Glomerular endothelial cell (primary cell): ENCODE measurements around the gene C20orf144. TPM values are rescaled to one million over a fixed set of nuclear protein-coding genes. Genes with fewer than 3 reads are reported as not detected.
A peak's percentile ranks its signal among the peaks of the same experiment; 100 is the strongest.

Source experiments
- DNase-seq: peaks from one replicate; pipeline ENCODE4 v3.0.0-alpha.2; 2011; ENCODE audit warnings: low read depth, low spot score; ENCODE audit errors: extremely low read depth
- total RNA-seq: library from RNA; depleted of rRNA; stranded (reverse); fragments of >200 nt; gene quantifications from 2 replicates; pipeline ENCODE4 v1.2.3, GENCODE V29; 2015

Gene C20orf144
- total RNA-seq, 1 donor from 2014 or later = not detected

GRCh38 chr20:33664085-33664761, 2.1 kb downstream of the C20orf144 start:
- DNase-seq = no peak

GRCh38 chr20:33664762-33665144, 2.6 kb downstream of the C20orf144 start:
- DNase-seq = no peak

GRCh38 chr20:33666293-33667244, 4.4 kb downstream of the C20orf144 start, which contains the start of gene ACTL10:
TSS of gene ACTL10 (plus strand) at chr20:33666943. CDS start at chr20:33667498, 555 bp downstream.
- peak; percentile 84 for DNase-seq

DNA sequence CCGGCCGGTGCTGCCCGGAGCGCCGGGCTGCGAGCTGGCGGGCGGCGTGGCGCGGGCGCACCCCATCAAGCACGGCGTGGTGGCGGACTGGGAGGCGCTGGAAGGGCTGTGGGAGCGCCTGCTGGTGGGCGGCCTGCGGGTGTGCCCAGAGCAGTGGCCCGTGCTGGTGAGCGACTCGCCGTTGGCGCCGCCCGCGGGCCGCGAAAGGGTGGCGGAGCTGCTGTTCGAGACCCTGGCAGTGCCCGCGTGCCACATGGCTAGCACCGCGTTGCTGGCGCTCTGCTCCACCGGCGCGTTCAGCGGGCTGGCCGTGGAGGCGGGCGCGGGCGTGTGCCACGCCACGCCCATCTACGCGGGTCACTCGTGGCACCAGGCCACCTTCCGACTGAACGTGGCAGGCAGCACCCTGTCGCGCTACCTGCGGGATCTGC, 5.1 kb downstream of the C20orf144 start:
- DNase-seq = no peak

GRCh38 chr20:33667676-33668465, 5.7 kb downstream of the C20orf144 start:
- no peak for DNase-seq

DNA sequence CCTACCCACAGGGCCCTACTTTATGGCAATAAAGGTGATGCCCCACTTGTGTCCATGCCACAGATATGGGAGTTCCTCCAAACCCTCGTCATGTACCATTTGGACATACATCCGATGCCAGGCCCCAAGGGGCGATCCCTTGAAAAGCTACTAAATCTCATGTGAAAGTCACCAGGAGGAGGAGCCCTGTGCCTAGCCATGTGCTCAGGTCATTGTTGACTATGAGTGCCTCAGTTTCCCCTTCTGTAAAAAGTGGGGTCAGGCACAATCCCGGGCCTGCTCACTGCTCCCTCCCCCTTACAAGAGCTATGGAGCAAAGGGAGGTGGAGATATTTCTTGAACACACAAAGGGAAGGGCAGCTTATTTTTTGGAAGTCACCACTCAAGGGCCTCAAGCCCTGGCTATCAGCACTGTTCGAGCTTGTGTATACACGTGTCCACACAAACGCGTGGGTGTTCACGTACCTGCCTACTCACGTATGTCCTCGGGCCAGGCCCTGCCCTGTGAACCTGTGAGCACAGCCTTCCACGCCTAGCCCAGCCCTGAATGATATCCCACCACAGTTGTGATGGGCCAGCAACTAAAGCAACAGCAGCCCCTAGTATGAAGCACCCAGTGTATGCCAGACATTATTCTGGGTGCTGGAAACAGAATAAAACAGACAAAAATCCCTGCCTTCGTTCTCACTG, 6.5 kb downstream of the C20orf144 start:
- DNase-seq = no peak

- DNase-seq = no peak
These were observed 7.1 kb downstream of the C20orf144 start for GRCh38 chr20:33669224-33669623.

GRCh38 chr20:33669873-33670640, 7.9 kb downstream of the C20orf144 start:
- DNase-seq = no peak

GRCh38 chr20:33670715-33671499, 8.8 kb downstream of the C20orf144 start:
- DNase-seq = no peak

DNA sequence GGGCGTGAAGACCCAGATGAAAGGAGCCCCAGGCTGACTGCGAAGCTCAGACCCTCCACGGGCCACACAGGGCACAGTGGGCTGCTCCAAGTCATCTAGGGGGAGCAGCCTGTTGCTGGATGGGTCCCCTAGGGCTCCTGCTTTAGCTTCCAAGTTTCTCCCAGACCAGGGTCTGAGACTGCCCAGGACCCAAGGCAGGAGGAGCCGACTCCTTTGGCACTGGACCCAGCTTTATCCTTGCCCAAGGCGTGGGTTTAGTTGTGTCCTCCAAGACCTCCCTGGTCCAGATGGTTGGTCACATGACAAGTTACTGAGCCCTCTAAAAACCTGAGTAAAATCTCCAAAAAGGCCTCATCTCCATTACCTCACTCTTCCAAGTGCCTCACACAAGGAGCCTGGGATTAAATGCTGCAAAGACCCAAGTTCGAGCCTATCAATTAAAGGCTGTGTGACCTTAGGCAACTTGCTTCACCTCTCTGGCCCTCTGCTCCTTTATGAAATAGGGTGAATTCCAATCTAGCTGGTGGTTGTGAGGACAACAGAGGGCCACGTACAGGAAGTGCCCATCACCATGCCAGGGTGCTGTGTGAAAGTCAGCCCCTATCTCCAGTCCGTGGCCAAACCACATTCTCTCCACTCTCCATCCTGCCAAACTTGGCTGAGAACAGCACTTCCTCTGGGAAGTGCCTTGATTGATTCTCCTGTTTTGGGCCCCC, 9.6 kb downstream of the C20orf144 start:
- no peak for DNase-seq

- DNase-seq = no peak
These were observed 10.4 kb downstream of the C20orf144 start for GRCh38 chr20:33672426-33673113.

- DNase-seq = no peak
These were observed 10.9 kb downstream of the C20orf144 start for GRCh38 chr20:33673114-33673409.

- no peak for DNase-seq
These were observed 11.5 kb downstream of the C20orf144 start for GRCh38 chr20:33673410-33674293.

- DNase-seq = no peak
These were observed 12.4 kb downstream of the C20orf144 start, which contains the start of gene NECAB3 for GRCh38 chr20:33674294-33675135. TSS of gene NECAB3 (minus strand) at chr20:33674428. CDS start at chr20:33674352, 76 bp downstream.

GRCh38 chr20:33675136-33675959, 13.2 kb downstream of the C20orf144 start:
- DNase-seq = no peak
